GM12878 (cell line): Measurements from ENCODE around the gene RAB24. TPM values are rescaled to one million over a fixed set of nuclear protein-coding genes. Genes with fewer than 3 reads are reported as not detected.

Source experiments
- ATAC-seq: fragments of 200-7000 bp; cut with Tn5 transposase; 3 replicates; pipeline ENCODE4 v1.9.1; 2020; ENCODE audit warnings: mild to moderate bottlenecking, moderate library complexity
- BruUV-seq: library from RNA; stranded (reverse); fragments of 400-500 nt; replicated peaks from 2 replicates; lab custom pipeline; 2021; lab: Mats Ljungman, UMichigan
- CTCF ChIA-PET: fragments of 300-600 bp; sonication (Branson Sonifier 250); formaldehyde crosslinking; extraction: SDS; loops from one replicate; lab custom pipeline; 2021; ENCODE audit warnings: inconsistent platforms; lab: Yijun Ruan, JAX
- POLR2A ChIA-PET: fragments of 350-600 bp; formaldehyde crosslinking; extraction: SDS; loops from one replicate; lab custom pipeline; 2021; ENCODE audit warnings: inconsistent platforms; lab: Charles Lee
- RAD21 ChIA-PET: fragments of 300-600 bp; sonication (Branson Sonifier 250); formaldehyde crosslinking; loops from one replicate; lab custom pipeline; 2023; ENCODE audit warnings: antibody characterized with exemption; ENCODE audit not compliant: unreplicated experiment; lab: Charles Lee
- SMC1A ChIA-PET: fragments of 300-600 bp; sonication (Branson Sonifier 250); formaldehyde crosslinking; loops from one replicate; lab custom pipeline; 2023; ENCODE audit not compliant: unreplicated experiment, uncharacterized antibody; lab: Charles Lee
- DNase-seq: peaks from one replicate; pipeline ENCODE4 v3.0.0-alpha.2; 2011; ENCODE audit warnings: low read depth, low spot score
- FAIRE-seq: peaks from 3 replicates; lab custom pipeline; 2011; peaks lifted over from hg19 to GRCh38; lab: Jason Lieb, UNC
- H2AFZ ChIP-seq: 2 replicates; pipeline ENCODE4 v1.6.0; 2011; ENCODE audit warnings: low read depth, low read length, control low read depth; ENCODE audit not compliant: control insufficient read depth
- H3K27ac ChIP-seq: 2 replicates; pipeline ENCODE4 v1.5.1; 2011; ENCODE audit warnings: control low read depth; ENCODE audit not compliant: control insufficient read depth, insufficient read depth
- H3K27me3 ChIP-seq, 2 experiments: replicated peaks in 1 of 2; 2 replicates each; pipeline versions ENCODE4 v1.6.0 to v1.6.1; 2011; ENCODE audit warnings: low read length in 1 of 2; ENCODE audit not compliant: control insufficient read depth in 2 of 2, insufficient read depth in 2 of 2
- H3K36me3 ChIP-seq, 2 experiments: 2 replicates each; pipeline ENCODE4 v1.5.1; 2011; ENCODE audit warnings: low read length in 1 of 2; ENCODE audit not compliant: control insufficient read depth in 2 of 2, insufficient read depth in 2 of 2
- H3K4me1 ChIP-seq: 2 replicates; pipeline ENCODE4 v1.6.1; 2011; ENCODE audit warnings: mild to moderate bottlenecking, low read length, moderate library complexity, mixed read lengths; ENCODE audit not compliant: control insufficient read depth, insufficient read depth
- H3K4me2 ChIP-seq: 2 replicates; pipeline ENCODE4 v1.6.0; 2011; ENCODE audit warnings: control low read depth; ENCODE audit not compliant: control insufficient read depth, insufficient read depth
- H3K4me3 ChIP-seq: fragments of 200-600 bp; sonication (generic); 2 replicates; pipeline ENCODE4 v1.5.1; 2016
- H3K79me2 ChIP-seq: 2 replicates; pipeline ENCODE4 v1.6.0; 2011; ENCODE audit warnings: low read length; ENCODE audit not compliant: control insufficient read depth, insufficient read depth
- H3K9ac ChIP-seq: 2 replicates; pipeline ENCODE4 v1.8.0; 2011; ENCODE audit warnings: low read length, control low read depth, mixed read lengths; ENCODE audit not compliant: control insufficient read depth, insufficient read depth
- H3K9me3 ChIP-seq: replicated peaks from 3 replicates; pipeline ENCODE4 v1.5.1; 2011; ENCODE audit warnings: mild to moderate bottlenecking, low read length; ENCODE audit not compliant: control insufficient read depth, insufficient read depth
- H4K20me1 ChIP-seq: 2 replicates; pipeline ENCODE4 v1.6.0; 2011; ENCODE audit not compliant: control insufficient read depth, insufficient read depth
- BCL11A ChIP-seq: IDR thresholded peaks from 2 replicates; pipeline ENCODE4 v1.6.1; 2011; ENCODE audit warnings: low read depth, low read length
- EZH2 ChIP-seq: IDR thresholded peaks from 2 replicates; pipeline ENCODE4 v1.6.1; 2012; ENCODE audit warnings: low read depth, mild to moderate bottlenecking, control low read depth, inconsistent platforms, low read length, borderline replicate concordance; ENCODE audit not compliant: control insufficient read depth
- FOXK2 ChIP-seq: fragments of 450-650 bp; IDR thresholded peaks from 2 replicates; pipeline ENCODE4 v1.6.1; 2017; ENCODE audit warnings: mild to moderate bottlenecking, moderate library complexity
- HDAC6 ChIP-seq: fragments of 200-600 bp; sonication (generic); IDR thresholded peaks from one replicate; pipeline ENCODE4 v1.8.0; 2017; ENCODE audit warnings: antibody characterized with exemption; ENCODE audit not compliant: unreplicated experiment
- IRF5 ChIP-seq: fragments of 450-650 bp; IDR thresholded peaks from 2 replicates; pipeline ENCODE4 v1.6.1; 2017; ENCODE audit warnings: borderline replicate concordance
- NFIC ChIP-seq: IDR thresholded peaks from 2 replicates; pipeline ENCODE4 v1.6.1; 2012; ENCODE audit warnings: low read depth, mild to moderate bottlenecking, inconsistent platforms, low read length, moderate library complexity
- SMAD5 ChIP-seq: IDR thresholded peaks from 2 replicates; pipeline ENCODE4 v1.6.1; 2016; ENCODE audit warnings: antibody characterized with exemption, low read depth
- SP1 ChIP-seq: IDR thresholded peaks from one replicate; pipeline ENCODE4 v1.6.1; 2011; ENCODE audit warnings: low read depth, low read length
- ZBTB11 ChIP-seq: fragments of 450-650 bp; formaldehyde crosslinking; IDR thresholded peaks from 2 replicates; pipeline ENCODE4 v1.5.0; 2022; ENCODE audit warnings: mild to moderate bottlenecking, missing genetic modification characterization
- ZBTB4 ChIP-seq: fragments of 450-650 bp; formaldehyde crosslinking; IDR thresholded peaks from 2 replicates; pipeline ENCODE4 v1.4.0; 2022; ENCODE audit warnings: mild to moderate bottlenecking, moderate library complexity
- ZNF592 ChIP-seq: fragments of 450-650 bp; IDR thresholded peaks from 2 replicates; pipeline ENCODE4 v1.6.1; 2017; ENCODE audit warnings: mild to moderate bottlenecking, moderate library complexity
- ZSCAN29 ChIP-seq: fragments of 450-650 bp; IDR thresholded peaks from 2 replicates; pipeline ENCODE4 v1.6.1; 2017; ENCODE audit warnings: mild to moderate bottlenecking, moderate library complexity
- WGBS: methylation state at CpG from one replicate; pipeline ENCODE4 v1.1.6; 2016; ENCODE audit warnings: low lambda C conversion rate; ENCODE audit not compliant: insufficient replicate concordance, insufficient coverage; ENCODE audit errors: missing lambda C conversion rate; 5-methylcytosine and 5-hydroxymethylcytosine counted together
- in situ Hi-C: fragments of 300-500 bp; cut with MboI; formaldehyde crosslinking; loops from 9 replicates; pipeline ENCODE4 v1.14.3; 2018; ENCODE audit warnings: mixed read lengths
- intact Hi-C: fragments of 100-400 bp; cut with micrococcal nuclease; formaldehyde crosslinking; loops from one replicate; pipeline ENCODE4 v1.14.2; 2022; ENCODE audit not compliant: unreplicated experiment
- polyA plus RNA-seq, 11 experiments: library from polyadenylated mRNA; depleted of rRNA in 4 of 11; unstranded in 6 of 11; stranded (reverse) in 5 of 11; fragments of >200 nt; fragmentation: Nextera tagmentation in 4 of 11; fragmentation: Illumina TruSeq in 1 of 11; extraction: Ambion mirVana in 4 of 11; extraction: Trizol in 1 of 11; gene quantifications; 1 replicate in 1 of 11; 2 replicates in 10 of 11; pipeline versions ENCODE4 v1.2.1 to v1.2.3, GENCODE V29; 2011 to 2016; ENCODE audit warnings: inconsistent platforms in 2 of 11, missing spikeins in 2 of 11, low read depth in 1 of 11
- total RNA-seq, 4 experiments: library from RNA; depleted of rRNA in 3 of 4; stranded (reverse); fragments of >200 nt in 3 of 4; fragmentation: Illumina TruSeq in 1 of 4; extraction: Trizol in 1 of 4; gene quantifications; 2 replicates each; pipeline versions ENCODE4 v1.2.1 to v1.2.3, GENCODE V29; 2013 to 2021

The RAB24 gene
- total and polyA plus RNA-seq, 10 of the 15 experiments (the other 5 are each of a cell fraction or from before 2014, with no cell fraction given): 8.0 to 44.4 (median 24.4) TPM

GRCh38 chr5:177343777-177344176 lies 40.3 kb upstream of the RAB24 start:
- WGBS: 79% methylated on average over 6 of the region's 6 CpGs
- intact Hi-C loops (no loop called here), in situ Hi-C loops (no loop called here)
- DNase-seq (no peak), ATAC-seq (no peak), FAIRE-seq (no peak)
- H3K36me3 ChIP-seq: peaks cover 6 to 14% of the 10 kb centered on the region in 2 experiments; a peak in 3 of 4 replicates
- ChIA-PET RAD21 (no interaction called here), CTCF (interaction anchor here (0.6 to 2.1 kb wide), 4 partner anchors 18 to 255 kb away, joined by 3 to 5 read pairs (median 4); no protein-coding TSS in a partner anchor), POLR2A (interaction anchor here (0.6 kb wide), 1 partner anchor 26 kb away, joined by 4 read pairs; no protein-coding TSS in a partner anchor), SMC1A (interaction anchor here (0.9 kb wide), 1 partner anchor 26 kb away, joined by 3 read pairs; no protein-coding TSS in a partner anchor)
- H3K4me3 ChIP-seq: no peak overlapping the region
- H3K4me1 ChIP-seq: peaks cover 3% of the 10 kb centered on the region; the same call in 1 of the 2 replicates
- H3K9me3 ChIP-seq: no peaks in the 10 kb centered on the region; the same call in 1 of the 3 replicates
- no peaks in the 10 kb centered on the region for H3K27me3 ChIP-seq
- BruUV-seq: no TSS peak
- peak overlapping the region; percentile 7; the same call in 1 of the 2 replicates for H3K4me2 ChIP-seq
- no peak overlapping the region for H2AFZ ChIP-seq
- H3K27ac ChIP-seq: no peak overlapping the region
- H3K9ac ChIP-seq: no peak overlapping the region
- H4K20me1 ChIP-seq: 0 out of 2 replicates have a peak, but pooled peaks cover 3% of the 10 kb centered on the region
- peaks cover 48% of the 10 kb centered on the region for H3K79me2 ChIP-seq
- TF ChIP-seq NFIC (no peak), EZH2 (no peak), IRF5 (no peak), ZNF592 (no peak), BCL11A (no peak), ZSCAN29 (no peak), ZBTB11 (CRISPR knock-in tag) (no peak), SP1 (no peak), FOXK2 (no peak), SMAD5 (no peak), HDAC6 (no peak), ZBTB4 (CRISPR knock-in tag) (no peak)
